Left lung (tissue), 10 donors: ENCODE data around the gene TEX36. TPM values are rescaled to one million over a fixed set of nuclear protein-coding genes. Genes with fewer than 3 reads are reported as not detected.
"Not testable (repeated sequence)": the region's sequence is repeated elsewhere in the genome, so short reads cannot be mapped to it uniquely, and the experiment has no call there.

Source experiments
- ATAC-seq: fragments of 200-7000 bp; cut with Tn5 transposase; one replicate; pipeline ENCODE4 v1.9.1; 2020; ENCODE audit warnings: moderate library complexity
- DNase-seq, 4 donors: peaks; one replicate each; pipeline ENCODE4 v3.0.0-alpha.2; 2013 to 2020
- H3K27ac ChIP-seq, 2 donors: fragments of 200-600 bp; sonication (generic) in 1 of 2; one replicate each; pipeline versions ENCODE4 v1.5.0 to v1.8.0; 2020 to 2021
- H3K27me3 ChIP-seq, 2 donors: fragments of 200-600 bp; sonication (generic) in 1 of 2; one replicate each; pipeline versions ENCODE4 v1.5.0 to v1.8.0; 2020 to 2021
- H3K36me3 ChIP-seq, 2 donors: fragments of 200-600 bp; sonication (generic) in 1 of 2; one replicate each; pipeline versions ENCODE4 v1.5.0 to v1.8.0; 2020 to 2021
- H3K4me1 ChIP-seq, 2 donors: fragments of 200-600 bp; one replicate each; pipeline ENCODE4 v1.8.0; 2021
- H3K4me3 ChIP-seq, 2 donors: fragments of 200-600 bp; sonication (generic) in 1 of 2; one replicate each; pipeline versions ENCODE4 v1.5.0 to v1.8.0; 2020 to 2021; ENCODE audit warnings: mild to moderate bottlenecking in 1 of 2
- H3K9me3 ChIP-seq, 2 donors: fragments of 200-600 bp; sonication (generic) in 1 of 2; one replicate each; pipeline versions ENCODE4 v1.5.0 to v1.8.0; 2020 to 2021
- intact Hi-C, 2 donors: fragments of 100-400 bp; cut with DNase I; formaldehyde crosslinking; loops; one replicate each; pipeline versions ENCODE4 v1.11.2 to v1.14.2; 2022
- polyA plus RNA-seq, 6 donors: library from polyadenylated mRNA; unstranded; fragments of 120-200 nt; gene quantifications; one replicate each; pipeline ENCODE4 v1.2.1, GENCODE V29; 2013; ENCODE audit not compliant: insufficient read length in 6 of 6
- total RNA-seq, 2 donors: library from RNA; stranded (reverse); fragmentation: NEBNext Ultra II Directional; extraction: Animal tissue kit (Norgen Biotek cat#: 25700); gene quantifications; one replicate each; pipeline ENCODE4 v1.2.1, GENCODE V29; 2021
- TF ChIP-seq, protein P1 (sequence below), 2 donors: fragments of 200-600 bp; sonication (generic) in 1 of 2; IDR thresholded peaks; one replicate each; pipeline versions ENCODE4 v1.5.0 to v1.8.0; 2021; ENCODE audit warnings: antibody characterized with exemption in 2 of 2
- donor health status: DM: no; HTN: yes; CAD: no.
- donor health status: DM: no; HTN: no; CAD: no.

TEX36 gene
- total and polyA plus RNA-seq, 8 donors, result 0.26 TPM; not detected in 7

DNA sequence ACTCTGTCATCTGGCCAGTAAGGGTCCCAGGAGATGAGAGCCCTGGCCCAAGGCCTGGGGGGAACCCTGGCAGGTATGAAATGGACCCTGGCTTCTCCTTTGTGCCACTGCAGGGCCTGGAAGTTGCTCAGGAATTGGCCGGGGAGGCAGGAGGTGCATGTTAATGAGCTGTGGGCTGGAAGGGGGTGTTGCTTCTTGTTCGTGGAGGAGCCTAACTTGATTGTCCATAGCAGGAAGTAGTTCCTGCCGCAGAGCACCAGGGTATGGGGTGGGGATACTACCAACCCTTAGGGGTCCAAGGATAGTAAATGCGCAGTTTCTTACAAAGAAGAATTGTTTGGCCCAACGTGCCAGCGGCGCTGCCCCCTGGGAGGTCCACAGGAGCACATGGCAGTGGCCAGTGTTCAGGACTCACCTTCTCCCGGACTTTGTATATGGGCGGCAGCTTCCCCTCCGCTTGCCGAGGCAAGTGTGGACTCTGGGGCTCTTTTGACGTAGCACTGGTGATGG lies 21.5 kb downstream of the TEX36 start:
- no peak for DNase-seq
- no peaks in the 10 kb centered on the region for H3K4me1 ChIP-seq
- H3K4me3 ChIP-seq, result no peak overlapping the region
- TF ChIP-seq, protein P1, sequence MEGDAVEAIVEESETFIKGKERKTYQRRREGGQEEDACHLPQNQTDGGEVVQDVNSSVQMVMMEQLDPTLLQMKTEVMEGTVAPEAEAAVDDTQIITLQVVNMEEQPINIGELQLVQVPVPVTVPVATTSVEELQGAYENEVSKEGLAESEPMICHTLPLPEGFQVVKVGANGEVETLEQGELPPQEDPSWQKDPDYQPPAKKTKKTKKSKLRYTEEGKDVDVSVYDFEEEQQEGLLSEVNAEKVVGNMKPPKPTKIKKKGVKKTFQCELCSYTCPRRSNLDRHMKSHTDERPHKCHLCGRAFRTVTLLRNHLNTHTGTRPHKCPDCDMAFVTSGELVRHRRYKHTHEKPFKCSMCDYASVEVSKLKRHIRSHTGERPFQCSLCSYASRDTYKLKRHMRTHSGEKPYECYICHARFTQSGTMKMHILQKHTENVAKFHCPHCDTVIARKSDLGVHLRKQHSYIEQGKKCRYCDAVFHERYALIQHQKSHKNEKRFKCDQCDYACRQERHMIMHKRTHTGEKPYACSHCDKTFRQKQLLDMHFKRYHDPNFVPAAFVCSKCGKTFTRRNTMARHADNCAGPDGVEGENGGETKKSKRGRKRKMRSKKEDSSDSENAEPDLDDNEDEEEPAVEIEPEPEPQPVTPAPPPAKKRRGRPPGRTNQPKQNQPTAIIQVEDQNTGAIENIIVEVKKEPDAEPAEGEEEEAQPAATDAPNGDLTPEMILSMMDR (IDR thresholded peaks at IDR 0.05), result no peak
- ATAC-seq, result no peak
- peaks cover 0 to 6% of the 10 kb centered on the region in 2 donors for H3K9me3 ChIP-seq
- H3K27me3 ChIP-seq, result no peaks in the 10 kb centered on the region
- intact Hi-C loops, result no loop called here
- no peak overlapping the region for H3K27ac ChIP-seq
- no peaks in the 10 kb centered on the region for H3K36me3 ChIP-seq

DNA sequence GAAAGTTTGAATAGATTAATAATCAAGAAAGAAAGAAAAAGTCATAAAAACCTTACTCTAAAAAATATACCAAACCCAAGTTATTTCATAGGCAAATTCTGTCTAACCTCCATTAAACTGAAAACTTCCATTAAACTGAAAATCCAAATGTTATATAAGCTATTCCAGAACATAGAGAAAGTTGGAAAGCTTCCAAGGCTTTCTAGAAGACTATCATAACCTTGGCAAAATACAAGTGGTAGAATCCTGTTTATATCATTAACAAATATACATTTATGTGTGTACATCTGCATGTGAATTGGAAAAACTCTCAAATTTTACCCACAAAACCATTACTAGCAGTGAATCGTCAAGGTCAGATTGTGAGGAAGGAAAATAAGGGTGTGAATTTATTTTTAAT lies 23.9 kb downstream of the TEX36 start:
- H3K27ac ChIP-seq, result no peak overlapping the region
- no peaks in the 10 kb centered on the region for H3K4me1 ChIP-seq
- no peaks in the 10 kb centered on the region for H3K27me3 ChIP-seq
- H3K9me3 ChIP-seq, result no peaks in the 10 kb centered on the region
- no peak for ATAC-seq
- no peaks in the 10 kb centered on the region for H3K36me3 ChIP-seq
- no peak for DNase-seq
- intact Hi-C loops, result no loop called here
- TF ChIP-seq, protein P1 (IDR thresholded peaks at IDR 0.05), result no peak
- H3K4me3 ChIP-seq, result no peak overlapping the region

DNA sequence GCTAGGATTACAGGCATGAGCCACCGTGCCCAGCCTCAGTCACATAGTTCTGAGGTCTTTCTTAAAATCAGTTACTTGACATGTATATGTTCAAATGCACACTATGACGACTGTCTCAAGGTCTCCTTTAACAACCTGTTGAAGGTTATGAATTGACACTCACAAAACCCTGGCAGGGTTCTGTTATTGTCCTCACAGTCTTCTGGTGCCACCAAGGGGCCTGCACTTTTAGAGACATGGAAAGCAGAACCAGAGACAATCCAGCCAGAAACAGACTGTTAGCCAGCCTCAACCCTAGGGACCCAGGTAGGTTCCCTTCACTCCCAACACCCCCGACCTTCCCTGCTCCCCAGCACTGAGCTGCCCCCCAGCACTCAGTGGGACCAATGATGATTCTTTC lies 26.4 kb downstream of the TEX36 start:
- intact Hi-C loops, result no loop called here
- Histone ChIP-seq H3K27me3 (no peaks in the 10 kb centered on the region), H3K4me3 (no peak overlapping the region), H3K9me3 (no peaks in the 10 kb centered on the region), H3K36me3 (no peaks in the 10 kb centered on the region), H3K4me1 (no peaks in the 10 kb centered on the region), H3K27ac (no peak overlapping the region)
- DNase-seq (no peak), ATAC-seq (no peak)
- TF ChIP-seq, protein P1 (IDR thresholded peaks at IDR 0.05), result no peak

DNA sequence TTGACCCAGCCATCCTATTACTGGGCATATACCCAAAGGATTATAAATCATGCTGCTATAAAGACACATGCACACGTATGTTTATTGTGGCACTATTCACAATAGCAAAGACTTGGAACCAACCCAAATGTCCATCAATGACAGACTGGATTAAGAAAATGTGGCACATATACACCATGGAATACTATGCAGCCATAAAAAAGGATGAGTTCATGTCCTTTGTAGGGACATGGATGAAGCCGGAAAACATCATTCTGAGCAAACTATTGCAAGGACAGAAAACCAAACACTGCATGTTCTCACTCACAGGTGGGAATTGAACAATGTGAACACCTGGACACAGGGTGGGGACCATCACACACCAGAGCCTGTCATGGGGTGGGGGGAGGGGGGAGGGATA lies 29.9 kb downstream of the TEX36 start:
- DNase-seq, H3K4me1 ChIP-seq, ATAC-seq, H3K36me3 ChIP-seq, intact Hi-C loops, H3K9me3 ChIP-seq, H3K27me3 ChIP-seq, H3K4me3 ChIP-seq, H3K27ac ChIP-seq: not testable (repeated sequence)

DNA sequence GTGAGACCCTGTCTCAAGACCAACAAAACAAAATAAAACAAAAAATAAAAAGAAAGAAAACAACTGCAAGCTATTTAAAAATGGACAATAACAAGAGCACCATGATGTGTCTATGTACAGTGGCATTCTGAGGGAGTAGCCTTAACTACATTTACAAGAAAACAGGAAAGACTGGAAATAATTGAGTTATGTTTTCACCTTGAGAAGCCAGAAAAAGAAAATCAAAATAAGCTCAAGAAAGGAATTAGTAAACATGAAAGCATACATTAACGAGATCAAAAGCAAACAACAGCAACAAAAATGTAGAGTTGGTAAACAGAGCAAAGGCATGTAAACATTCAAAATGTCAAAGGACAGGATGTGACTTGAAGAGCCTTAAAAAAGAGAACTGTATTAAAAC lies 36.7 kb downstream of the TEX36 start:
- no peak overlapping the region for H3K27ac ChIP-seq
- intact Hi-C loops, result no loop called here
- H3K4me1 ChIP-seq, result no peaks in the 10 kb centered on the region
- no peak for ATAC-seq
- H3K36me3 ChIP-seq, result no peaks in the 10 kb centered on the region
- DNase-seq, result no peak
- H3K27me3 ChIP-seq, result no peaks in the 10 kb centered on the region
- peaks cover 0 to 24% of the 10 kb centered on the region in 2 donors for H3K9me3 ChIP-seq
- TF ChIP-seq, protein P1 (IDR thresholded peaks at IDR 0.05), result no peak
- H3K4me3 ChIP-seq, result no peak overlapping the region

DNA sequence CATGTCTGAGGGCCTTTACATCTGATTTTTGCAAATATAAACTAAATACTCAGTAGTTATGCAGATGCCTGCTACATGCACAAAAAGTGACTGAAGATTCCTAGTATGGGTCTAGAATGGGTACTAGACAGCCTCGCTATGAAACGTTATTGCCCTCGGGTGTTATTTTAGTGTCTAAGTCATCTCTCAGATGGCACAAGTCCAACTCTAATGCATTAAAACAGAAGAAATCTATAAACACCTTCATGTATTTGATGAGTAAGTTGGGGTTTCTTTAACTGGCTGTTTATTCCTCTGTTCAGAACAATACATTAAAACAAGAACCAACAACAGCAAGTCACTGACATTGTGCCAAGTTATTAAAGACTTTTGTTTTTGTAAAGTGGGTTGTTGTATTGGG lies 41.6 kb downstream of the TEX36 start:
- Histone ChIP-seq H3K4me1 (no peaks in the 10 kb centered on the region), H3K36me3 (no peaks in the 10 kb centered on the region), H3K27ac (no peak overlapping the region), H3K27me3 (no peaks in the 10 kb centered on the region), H3K9me3 (no peaks in the 10 kb centered on the region), H3K4me3 (no peak overlapping the region)
- intact Hi-C loops, result no loop called here
- no peak for DNase-seq
- no peak for ATAC-seq
- TF ChIP-seq, protein P1 (IDR thresholded peaks at IDR 0.05), result no peak
